PC-9 (cell line): Measurements from ENCODE around the gene DIP2C. TPM values are rescaled to one million over a fixed set of nuclear protein-coding genes. Genes with fewer than 3 reads are reported as not detected.
"Not testable (repeated sequence)": the region's sequence is repeated elsewhere in the genome, so short reads cannot be mapped to it uniquely, and the experiment has no call there.

Experiments used
- BruUV-seq: library from RNA; stranded (reverse); fragments of 400-500 nt; replicated peaks from 2 replicates; lab custom pipeline; 2021; lab: Mats Ljungman, UMichigan
- CTCF ChIA-PET: fragments of 300-600 bp; sonication (Branson Sonifier 250); formaldehyde crosslinking; loops from one replicate; lab custom pipeline; 2022; ENCODE audit warnings: antibody characterized with exemption; lab: Charles Lee
- POLR2A ChIA-PET: fragments of 300-600 bp; sonication (Branson Sonifier 250); formaldehyde crosslinking; loops from one replicate; lab custom pipeline; 2022; ENCODE audit warnings: antibody characterized with exemption; ENCODE audit not compliant: unreplicated experiment; lab: Charles Lee
- DNase-seq, 2 experiments: peaks; one replicate each; pipeline versions ENCODE4 v3.0.0 to v3.0.0-alpha.2; 2015 to 2022; ENCODE audit warnings: mixed read lengths in 1 of 2
- H2AFZ ChIP-seq: fragments of 200-600 bp; sonication (generic); 2 replicates; pipeline ENCODE4 v1.8.1; 2017; ENCODE audit warnings: antibody characterized with exemption
- H3F3A ChIP-seq: fragments of 200-600 bp; sonication (generic); 2 replicates; pipeline ENCODE4 v1.8.1; 2017; ENCODE audit warnings: antibody characterized with exemption, mild to moderate bottlenecking, low read depth; ENCODE audit not compliant: insufficient read depth
- H3K27ac ChIP-seq: fragments of 200-600 bp; sonication (generic); 2 replicates; pipeline ENCODE4 v1.6.1; 2016; ENCODE audit warnings: mixed run types
- H3K27me3 ChIP-seq: fragments of 200-600 bp; sonication (generic); 2 replicates; pipeline ENCODE4 v1.6.1; 2016; ENCODE audit warnings: low read depth, mixed run types; ENCODE audit not compliant: insufficient read depth
- H3K36me3 ChIP-seq: fragments of 200-600 bp; sonication (generic); 2 replicates; pipeline ENCODE4 v1.6.1; 2016; ENCODE audit warnings: low read depth, mixed run types
- H3K4me1 ChIP-seq: fragments of 200-600 bp; sonication (generic); replicated peaks from 2 replicates; pipeline ENCODE4 v1.6.1; 2016; ENCODE audit warnings: mixed run types; ENCODE audit not compliant: insufficient read depth
- H3K4me2 ChIP-seq: fragments of 200-600 bp; sonication (generic); 2 replicates; pipeline ENCODE4 v1.6.1; 2017; ENCODE audit warnings: mixed run types
- H3K4me3 ChIP-seq: fragments of 200-600 bp; sonication (generic); 2 replicates; pipeline ENCODE4 v1.6.1; 2016; ENCODE audit warnings: mixed run types
- H3K79me2 ChIP-seq: fragments of 200-600 bp; sonication (generic); 2 replicates; pipeline ENCODE4 v1.6.1; 2017; ENCODE audit warnings: low read depth, mixed run types
- H3K9me2 ChIP-seq: fragments of 200-600 bp; sonication (generic); 2 replicates; pipeline ENCODE4 v1.8.1; 2017; ENCODE audit warnings: mild to moderate bottlenecking; ENCODE audit not compliant: insufficient read depth
- H3K9me3 ChIP-seq: fragments of 200-600 bp; sonication (generic); 2 replicates; pipeline ENCODE4 v1.8.1; 2016; ENCODE audit warnings: low read depth; ENCODE audit not compliant: insufficient read depth
- H4K20me1 ChIP-seq: fragments of 200-600 bp; sonication (generic); 2 replicates; pipeline ENCODE4 v1.8.1; 2017; ENCODE audit not compliant: insufficient read depth
- CTCF ChIP-seq: fragments of 200-600 bp; sonication (generic); conservative IDR thresholded peaks from 2 replicates; pipeline ENCODE4 v1.6.1; 2017; ENCODE audit warnings: mixed run types, antibody characterized with exemption, mild to moderate bottlenecking, moderate library complexity
- EZH2 ChIP-seq: fragments of 200-600 bp; sonication (generic); IDR thresholded peaks from 2 replicates; pipeline ENCODE4 v1.8.0; 2017; ENCODE audit warnings: antibody characterized with exemption, low read depth
- intact Hi-C: fragments of 100-400 bp; cut with micrococcal nuclease; formaldehyde crosslinking; loops from one replicate; pipeline ENCODE4 v1.10.0; 2022; ENCODE audit not compliant: unreplicated experiment
- total RNA-seq: library from RNA; stranded (reverse); gene quantifications from 2 replicates; pipeline ENCODE4 v1.2.3, GENCODE V29; 2021

DIP2C gene
- total RNA-seq, 1 experiment from 2014 or later, result 0.83 TPM

- Histone ChIP-seq H3K27ac (no peak overlapping the region), H3K4me2 (no peak overlapping the region), H3K9me2 (no peaks in the 10 kb centered on the region), H2AFZ (no peak overlapping the region), H3K4me3 (no peak overlapping the region), H3K36me3 (no peaks in the 10 kb centered on the region), H4K20me1 (no peaks in the 10 kb centered on the region), H3F3A (no peaks in the 10 kb centered on the region), H3K4me1 (no peaks in the 10 kb centered on the region), H3K27me3 (peaks cover 35% of the 10 kb centered on the region), H3K79me2 (no peaks in the 10 kb centered on the region), H3K9me3 (no peaks in the 10 kb centered on the region)
- CTCF ChIA-PET, result no interaction called here
- BruUV-seq, result no TSS peak
- POLR2A ChIA-PET, result no interaction called here
- no peak for DNase-seq
- intact Hi-C loops, result no loop called here
- TF ChIP-seq EZH2 (no peak), CTCF (no peak)
Measured at GRCh38 chr10:660970-661596, 28.4 kb downstream of the DIP2C start.

GRCh38 chr10:660413-660969 lies 29.0 kb downstream of the DIP2C start:
- Histone ChIP-seq H3K27ac (no peak overlapping the region), H3K79me2 (no peaks in the 10 kb centered on the region), H3K9me3 (no peaks in the 10 kb centered on the region), H3K9me2 (no peaks in the 10 kb centered on the region), H3F3A (no peaks in the 10 kb centered on the region), H3K27me3 (peaks cover 35% of the 10 kb centered on the region), H3K4me2 (no peak overlapping the region), H3K4me1 (no peaks in the 10 kb centered on the region), H4K20me1 (no peaks in the 10 kb centered on the region), H3K4me3 (no peak overlapping the region), H3K36me3 (no peaks in the 10 kb centered on the region), H2AFZ (no peak overlapping the region)
- BruUV-seq, result no TSS peak
- ChIA-PET CTCF (no interaction called here), POLR2A (no interaction called here)
- no peak for DNase-seq
- intact Hi-C loops, result no loop called here
- TF ChIP-seq EZH2 (no peak), CTCF (no peak)

GRCh38 chr10:659688-660141 lies 29.8 kb downstream of the DIP2C start:
- intact Hi-C loops, result no loop called here
- CTCF ChIA-PET, result no interaction called here
- H3K4me2 ChIP-seq, result no peak overlapping the region
- POLR2A ChIA-PET, result no interaction called here
- no peak overlapping the region for H3K27ac ChIP-seq
- no peak overlapping the region for H2AFZ ChIP-seq
- H3F3A ChIP-seq, result no peaks in the 10 kb centered on the region
- no peaks in the 10 kb centered on the region for H3K9me3 ChIP-seq
- peaks cover 35% of the 10 kb centered on the region for H3K27me3 ChIP-seq
- no peaks in the 10 kb centered on the region for H4K20me1 ChIP-seq
- no TSS peak for BruUV-seq
- H3K4me1 ChIP-seq, result no peaks in the 10 kb centered on the region
- no peaks in the 10 kb centered on the region for H3K36me3 ChIP-seq
- no peaks in the 10 kb centered on the region for H3K79me2 ChIP-seq
- no peak for DNase-seq
- H3K9me2 ChIP-seq, result no peaks in the 10 kb centered on the region
- H3K4me3 ChIP-seq, result no peak overlapping the region
- TF ChIP-seq CTCF (no peak), EZH2 (no peak)

- H3K9me3 ChIP-seq, DNase-seq, CTCF ChIA-PET, POLR2A ChIA-PET, H3K9me2 ChIP-seq, BruUV-seq, H3K79me2 ChIP-seq, H2AFZ ChIP-seq, intact Hi-C loops, H3K4me2 ChIP-seq, H3K4me3 ChIP-seq, H4K20me1 ChIP-seq, H3K4me1 ChIP-seq, H3K27ac ChIP-seq, H3F3A ChIP-seq, H3K36me3 ChIP-seq: not testable (repeated sequence)
- H3K27me3 ChIP-seq, result peaks cover 31% of the 10 kb centered on the region
Measured at GRCh38 chr10:657816-658350, 31.6 kb downstream of the DIP2C start.
